Measurements from ENCODE around the gene ID1.
A peak's percentile ranks its signal among the peaks of the same experiment; 100 is the strongest.

ID1 gene

GRCh38 chr20:31638816-31639215 is 33.7 kb downstream of the ID1 start:
- no peak for DNase-seq

- no peak for DNase-seq
Measured at GRCh38 chr20:31640259-31640658, 35.2 kb downstream of the ID1 start.

- no peak for DNase-seq
Measured at GRCh38 chr20:31641391-31641790, 36.3 kb downstream of the ID1 start.

- no peak for DNase-seq
Measured at GRCh38 chr20:31642837-31643236, 37.7 kb downstream of the ID1 start.

GRCh38 chr20:31643522-31643921 is 38.4 kb downstream of the ID1 start:
- no peak for DNase-seq

GRCh38 chr20:31644701-31645100 is 39.6 kb downstream of the ID1 start:
- no peak for DNase-seq

GRCh38 chr20:31648104-31648503 is 43.0 kb downstream of the ID1 start:
- DNase-seq: peak; percentile 39

- DNase-seq: no peak
Measured at GRCh38 chr20:31652917-31653396, 47.9 kb downstream of the ID1 start.

- no peak for DNase-seq
Measured at GRCh38 chr20:31653561-31653960, 48.5 kb downstream of the ID1 start.

- DNase-seq: no peak
Measured at GRCh38 chr20:31654534-31654933, 49.4 kb downstream of the ID1 start.
